Liver (tissue), 9 donors: Measurements from ENCODE around the gene RD3L. TPM values are rescaled to one million over a fixed set of nuclear protein-coding genes. Genes with fewer than 3 reads are reported as not detected.

Experiments
- DNase-seq: peaks from one replicate; pipeline ENCODE4 v3.0.0-alpha.2; 2017; ENCODE audit warnings: low spot score
- H3K27ac ChIP-seq, 2 donors: one replicate each; pipeline ENCODE4 v1.7.0; 2013; ENCODE audit warnings: inconsistent platforms in 2 of 2, low read length in 2 of 2, control low read depth in 1 of 2, low read depth in 1 of 2, mild to moderate bottlenecking in 1 of 2
- H3K27me3 ChIP-seq, 4 donors: one replicate each; pipeline versions ENCODE4 v1.6.1 to v1.7.0; 2013; ENCODE audit warnings: low read length in 3 of 4, inconsistent platforms in 1 of 4, mild to moderate bottlenecking in 1 of 4, moderate library complexity in 1 of 4; ENCODE audit not compliant: control insufficient read depth in 4 of 4, insufficient read depth in 4 of 4
- H3K36me3 ChIP-seq, 4 donors: one replicate each; pipeline versions ENCODE4 v1.6.1 to v1.7.0; 2013; ENCODE audit warnings: low read length in 3 of 4, mild to moderate bottlenecking in 3 of 4, low read depth in 1 of 4, moderate library complexity in 1 of 4; ENCODE audit not compliant: control insufficient read depth in 4 of 4, insufficient read depth in 3 of 4
- H3K4me1 ChIP-seq, 4 donors: one replicate each; pipeline versions ENCODE4 v1.6.1 to v1.7.0; 2013; ENCODE audit warnings: low read length in 3 of 4, mild to moderate bottlenecking in 3 of 4, moderate library complexity in 1 of 4; ENCODE audit not compliant: control insufficient read depth in 4 of 4, insufficient read depth in 4 of 4
- H3K4me3 ChIP-seq, 3 donors: one replicate each; pipeline versions ENCODE4 v1.6.1 to v1.7.0; 2013; ENCODE audit warnings: low read length in 3 of 3, control low read depth in 1 of 3, low read depth in 1 of 3, mild to moderate bottlenecking in 1 of 3
- H3K9ac ChIP-seq, 2 donors: one replicate each; pipeline ENCODE4 v1.7.0; 2013; ENCODE audit warnings: low read length in 2 of 2, mild to moderate bottlenecking in 2 of 2, moderate library complexity in 2 of 2, control low read depth in 1 of 2, low read depth in 1 of 2
- H3K9me3 ChIP-seq, 4 donors: one replicate each; pipeline versions ENCODE4 v1.6.1 to v1.7.0; 2013; ENCODE audit warnings: low read length in 3 of 4; ENCODE audit not compliant: control insufficient read depth in 4 of 4
- ATF3 ChIP-seq: IDR thresholded peaks from 2 replicates; pipeline ENCODE4 v1.6.1; 2016; ENCODE audit warnings: antibody characterized with exemption
- CTCF ChIP-seq: fragments of 150-350 bp; IDR thresholded peaks from 2 replicates; pipeline ENCODE4 v1.5.1; 2017; ENCODE audit warnings: improper control_type of control experiment, low read depth, low read length; ENCODE audit not compliant: missing input control
- FOXA1 ChIP-seq: IDR thresholded peaks from 2 replicates; pipeline ENCODE4 v1.6.1; 2016; ENCODE audit warnings: antibody characterized with exemption
- FOXA2 ChIP-seq: IDR thresholded peaks from 2 replicates; pipeline ENCODE4 v1.6.1; 2016; ENCODE audit warnings: antibody characterized with exemption
- GABPA ChIP-seq, 2 donors: IDR thresholded peaks in 1 of 2; conservative IDR thresholded peaks in 1 of 2; 2 replicates each; pipeline ENCODE4 v1.6.1; 2016; ENCODE audit warnings: antibody characterized with exemption in 2 of 2, mild to moderate bottlenecking in 1 of 2, moderate library complexity in 1 of 2
- HNF4A ChIP-seq, 2 donors: conservative IDR thresholded peaks; 2 replicates each; pipeline ENCODE4 v1.6.1; 2016; ENCODE audit warnings: antibody characterized with exemption in 2 of 2, mild to moderate bottlenecking in 2 of 2
- HNF4G ChIP-seq: IDR thresholded peaks from 2 replicates; pipeline ENCODE4 v1.6.1; 2016; ENCODE audit warnings: antibody characterized with exemption
- JUND ChIP-seq, 2 donors: IDR thresholded peaks; 2 replicates each; pipeline ENCODE4 v1.6.1; 2016; ENCODE audit warnings: antibody characterized with exemption in 2 of 2
- MAX ChIP-seq: IDR thresholded peaks from 2 replicates; pipeline ENCODE4 v1.6.1; 2016; ENCODE audit warnings: antibody characterized with exemption
- NR2F2 ChIP-seq: IDR thresholded peaks from 2 replicates; pipeline ENCODE4 v1.6.1; 2016; ENCODE audit warnings: antibody characterized with exemption
- RAD21 ChIP-seq, 2 donors: IDR thresholded peaks; 2 replicates each; pipeline ENCODE4 v1.6.1; 2016; ENCODE audit warnings: antibody characterized with exemption in 2 of 2, mild to moderate bottlenecking in 2 of 2
- REST ChIP-seq: IDR thresholded peaks from 2 replicates; pipeline ENCODE4 v1.6.1; 2016; ENCODE audit warnings: antibody characterized with exemption, mild to moderate bottlenecking
- RXRA ChIP-seq, 2 donors: IDR thresholded peaks; 2 replicates each; pipeline ENCODE4 v1.6.1; 2017 to 2018; ENCODE audit warnings: antibody characterized with exemption in 2 of 2, mild to moderate bottlenecking in 1 of 2
- SP1 ChIP-seq: IDR thresholded peaks from 2 replicates; pipeline ENCODE4 v1.6.1; 2018; ENCODE audit warnings: antibody characterized with exemption, mild to moderate bottlenecking
- TAF1 ChIP-seq: conservative IDR thresholded peaks from 2 replicates; pipeline ENCODE4 v1.6.1; 2016; ENCODE audit warnings: antibody characterized with exemption, mild to moderate bottlenecking
- YY1 ChIP-seq: IDR thresholded peaks from 2 replicates; pipeline ENCODE4 v1.6.1; 2016; ENCODE audit warnings: antibody characterized with exemption, mild to moderate bottlenecking
- ZBTB33 ChIP-seq: IDR thresholded peaks from 2 replicates; pipeline ENCODE4 v1.6.1; 2016; ENCODE audit warnings: antibody characterized with exemption
- WGBS: extraction: QIAGEN DNeasy Blood & Tissue Kit; methylation state at CpG from one replicate; pipeline ENCODE4 v1.1.7; 2013; 5-methylcytosine and 5-hydroxymethylcytosine counted together
- polyA plus RNA-seq, 2 donors: library from polyadenylated mRNA; stranded (reverse) in 1 of 2; unstranded in 1 of 2; fragments of 200-250 nt in 1 of 2; fragments of >200 nt in 1 of 2; fragmentation: Nextera tagmentation in 1 of 2; extraction: Ambion mirVana in 1 of 2; gene quantifications; one replicate each; pipeline versions ENCODE4 v1.2.1 to v1.2.3, GENCODE V29; 2013 to 2015
- total RNA-seq, 2 donors: library from RNA; depleted of rRNA; stranded (reverse); fragments of >200 nt; gene quantifications; one replicate each; pipeline ENCODE4 v1.2.3, GENCODE V29; 2014
- donor health status: healthy.
- donor health status: healthy.
- donor health status: healthy.
- donor health status: healthy.
- donor health status: healthy.

Gene RD3L
- total and polyA plus RNA-seq, 4 donors: 0.09 to 0.64 (median 0.19) TPM

- Histone ChIP-seq H3K4me1 (peaks cover 22 to 33% (median 29%) of the 10 kb centered on the region in 4 donors), H3K9ac (no peak overlapping the region), H3K4me3 (no peak overlapping the region), H3K36me3 (no peaks in the 10 kb centered on the region), H3K27me3 (no peaks in the 10 kb centered on the region), H3K27ac (no peak overlapping the region), H3K9me3 (no peaks in the 10 kb centered on the region)
- 96% methylated on average over 4 of the region's 4 CpGs for WGBS
- DNase-seq: no peak
- TF ChIP-seq JUND (IDR thresholded peaks at IDR 0.05) (no peak), MAX (no peak), GABPA (IDR thresholded peaks at IDR 0.05 in 1 of 2, conservative IDR thresholded peaks at IDR 0.05 in 1 of 2) (no peak), ZBTB33 (no peak), REST (no peak), YY1 (no peak), RXRA (IDR thresholded peaks at IDR 0.05) (no peak), HNF4A (conservative IDR thresholded peaks at IDR 0.05) (no peak), NR2F2 (no peak), RAD21 (IDR thresholded peaks at IDR 0.05) (no peak), SP1 (no peak), FOXA1 (no peak), TAF1 (no peak), HNF4G (no peak)
Measured at GRCh38 chr14:103898204-103898603, 44.1 kb downstream of the RD3L start.

- no peak overlapping the region for H3K4me3 ChIP-seq
- H3K4me1 ChIP-seq: peaks cover 22 to 38% (median 34%) of the 10 kb centered on the region in 4 donors
- DNase-seq: peak; percentile 52
- H3K27me3 ChIP-seq: no peaks in the 10 kb centered on the region
- H3K9ac ChIP-seq: no peak overlapping the region
- H3K9me3 ChIP-seq: no peaks in the 10 kb centered on the region
- no peaks in the 10 kb centered on the region for H3K36me3 ChIP-seq
- 62% methylated on average over 27 of the region's 27 CpGs for WGBS
- H3K27ac ChIP-seq: peak overlapping the region; percentile 33 to 66
- peak; percentile 42 for TF ChIP-seq ATF3
- TF ChIP-seq RAD21 (IDR thresholded peaks at IDR 0.05): peak; percentile 50 to 62
- TF ChIP-seq RXRA (IDR thresholded peaks at IDR 0.05): peak; percentile 98
- peak; percentile 90 for TF ChIP-seq NR2F2
- no peak for TF ChIP-seq TAF1
- TF ChIP-seq SP1: peak; percentile 97
- peak; percentile 42 for TF ChIP-seq FOXA2
- TF ChIP-seq HNF4G: peak; percentile 71
- TF ChIP-seq JUND (IDR thresholded peaks at IDR 0.05): peak; percentile 50 to 85
- peak; percentile 58 for TF ChIP-seq REST
- peak; percentile 100 for TF ChIP-seq MAX
- no peak for TF ChIP-seq CTCF
- peak; percentile 88 to 91 for TF ChIP-seq HNF4A (conservative IDR thresholded peaks at IDR 0.05)
- TF ChIP-seq FOXA1: no peak
- peak in 1 of 2 donors; percentile 57 for TF ChIP-seq GABPA (IDR thresholded peaks at IDR 0.05 in 1 of 2, conservative IDR thresholded peaks at IDR 0.05 in 1 of 2)
- TF ChIP-seq YY1: peak; percentile 95
Measured at GRCh38 chr14:103897075-103897947, 45.0 kb downstream of the RD3L start.
